NCI-H2196 (cell line): ENCODE results near the gene LY86.
"Not testable (repeated sequence)": the region's sequence is repeated elsewhere in the genome, so short reads cannot be mapped to it uniquely, and the experiment has no call there.

Experiments used
- DNase-seq: peaks from one replicate; lab custom pipeline; 2025; ENCODE audit not compliant: unreplicated experiment; lab: John Stamatoyannopoulos, UW

LY86 gene

GRCh38 chr6:6595025-6595424 is 6.5 kb downstream of the LY86 start:
- no peak for DNase-seq

- DNase-seq, result no peak
Observed at GRCh38 chr6:6595952-6596351, 7.4 kb downstream of the LY86 start.

- no peak for DNase-seq
Observed at GRCh38 chr6:6596529-6597328, 8.2 kb downstream of the LY86 start.

DNA sequence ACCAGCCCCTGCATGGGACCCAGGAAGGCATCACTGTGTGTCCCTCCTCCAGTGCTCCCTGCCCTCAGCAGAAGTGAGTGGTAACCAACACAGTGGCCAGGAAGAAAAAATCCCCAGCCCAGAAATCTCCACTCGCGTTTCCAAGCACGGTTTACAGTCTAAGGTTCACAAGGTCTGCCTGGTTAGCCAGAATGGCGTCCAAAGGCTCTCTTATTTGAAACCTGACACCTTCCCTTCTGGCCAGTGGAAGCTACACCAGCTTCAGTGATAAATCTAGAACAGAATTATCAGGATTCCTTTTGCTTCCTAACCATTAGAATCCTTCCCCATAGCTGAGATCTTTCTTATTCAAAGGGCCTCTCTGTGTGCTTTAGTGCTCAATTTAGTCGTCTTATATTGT is 9.2 kb downstream of the LY86 start:
- DNase-seq, result no peak

DNA sequence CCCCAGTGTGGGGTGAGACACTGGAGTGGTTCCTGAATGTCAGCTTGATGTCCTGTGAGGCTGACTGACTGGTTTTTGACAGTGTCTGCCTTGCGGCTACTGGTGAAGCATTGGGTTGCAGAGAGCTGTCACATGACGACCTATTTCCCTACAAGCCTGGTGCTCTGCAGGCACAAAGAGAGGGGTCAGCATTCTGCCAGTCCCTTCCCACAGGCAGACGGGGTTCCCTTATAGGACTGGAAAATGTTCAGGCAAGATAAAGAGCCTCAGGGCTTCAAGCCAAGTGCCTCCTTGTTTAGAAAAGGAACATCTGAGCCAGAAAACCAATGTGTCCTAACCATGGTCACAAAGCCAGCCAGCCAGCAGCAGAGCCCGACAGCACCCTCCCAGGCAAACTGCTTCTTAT is 11.0 kb downstream of the LY86 start:
- no peak for DNase-seq

DNA sequence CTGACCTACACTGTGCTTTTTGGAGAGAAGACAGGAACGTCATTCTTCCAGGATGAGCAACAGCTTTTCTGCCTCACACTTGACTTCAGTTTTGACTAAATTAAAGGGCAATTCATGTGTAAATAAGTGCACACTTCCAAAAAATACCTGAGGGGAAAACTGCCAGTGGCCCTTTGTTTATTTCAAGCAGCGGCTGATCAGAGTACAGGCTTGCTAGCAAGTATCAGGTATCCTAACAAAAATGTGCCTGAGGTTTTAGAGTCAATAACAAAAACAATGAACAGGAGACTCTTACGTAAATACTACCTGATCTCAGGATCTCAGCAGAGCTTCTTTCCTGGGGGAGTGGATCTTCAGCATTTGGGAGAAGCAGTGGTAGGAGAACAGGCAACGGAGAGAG is 12.4 kb downstream of the LY86 start:
- DNase-seq, result peak; percentile 35

GRCh38 chr6:6602262-6602661 is 13.7 kb downstream of the LY86 start:
- DNase-seq, result no peak

- no peak for DNase-seq
Observed at GRCh38 chr6:6603317-6603716, 14.8 kb downstream of the LY86 start.

- no peak for DNase-seq
Observed at GRCh38 chr6:6604015-6604414, 15.5 kb downstream of the LY86 start.

- DNase-seq, result no peak
Observed at GRCh38 chr6:6604566-6604965, 16.0 kb downstream of the LY86 start.

- no peak for DNase-seq
Observed at GRCh38 chr6:6605873-6606272, 17.4 kb downstream of the LY86 start.

DNA sequence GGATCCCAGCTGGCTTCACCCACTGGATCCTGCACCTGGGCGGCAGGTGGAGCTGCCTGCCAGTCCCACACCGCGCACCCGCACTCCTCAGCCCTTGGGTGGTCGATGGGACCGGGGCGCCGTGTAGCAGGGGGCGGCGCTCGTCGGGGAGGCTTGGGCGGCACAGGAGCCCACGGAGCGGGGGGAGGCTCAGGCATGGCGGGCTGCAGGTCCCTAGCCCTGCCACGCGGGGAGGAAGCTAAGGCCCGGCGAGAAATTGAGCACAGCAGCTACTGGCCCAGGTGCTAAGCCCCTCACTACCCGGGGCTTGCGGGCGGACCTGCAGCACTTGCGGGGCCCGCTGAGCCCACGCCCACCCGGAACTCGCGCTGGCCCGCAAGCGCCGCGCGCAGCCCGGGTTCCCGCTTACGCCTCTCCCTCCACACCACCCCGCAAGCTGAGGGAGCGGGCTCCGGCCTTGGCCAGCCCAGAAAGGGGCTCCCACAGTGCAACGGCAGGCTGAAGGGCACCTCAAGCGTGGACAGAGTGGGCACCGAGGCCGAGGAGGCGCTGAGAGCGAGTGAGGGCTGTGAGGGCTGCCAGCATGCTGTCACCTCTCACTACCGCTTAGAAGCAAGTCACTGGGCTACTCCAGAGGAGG is 18.0 kb downstream of the LY86 start:
- not testable (repeated sequence) for DNase-seq

DNA sequence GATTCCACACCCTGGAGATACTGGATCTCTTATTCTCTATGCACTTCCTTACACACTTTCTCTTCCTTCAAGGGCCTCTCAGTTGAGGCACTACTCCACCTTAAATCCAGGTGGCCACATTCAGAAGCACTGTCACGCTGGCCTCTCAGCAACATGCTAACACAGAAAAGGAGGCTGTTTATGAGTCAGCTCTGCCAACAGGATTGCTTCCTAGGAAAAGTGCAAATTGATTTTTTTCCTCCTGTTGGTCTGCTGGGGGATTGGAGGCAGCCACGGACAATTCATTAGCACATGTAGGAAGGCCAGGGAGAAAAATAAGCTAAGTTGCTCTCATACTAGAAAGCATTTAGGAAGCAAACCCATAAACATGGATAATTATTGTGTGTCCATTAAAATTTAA is 20.9 kb downstream of the LY86 start:
- DNase-seq, result no peak

GRCh38 chr6:6610031-6610591 is 21.6 kb downstream of the LY86 start:
- no peak for DNase-seq

GRCh38 chr6:6611486-6611885 is 23.0 kb downstream of the LY86 start:
- DNase-seq, result no peak

DNA sequence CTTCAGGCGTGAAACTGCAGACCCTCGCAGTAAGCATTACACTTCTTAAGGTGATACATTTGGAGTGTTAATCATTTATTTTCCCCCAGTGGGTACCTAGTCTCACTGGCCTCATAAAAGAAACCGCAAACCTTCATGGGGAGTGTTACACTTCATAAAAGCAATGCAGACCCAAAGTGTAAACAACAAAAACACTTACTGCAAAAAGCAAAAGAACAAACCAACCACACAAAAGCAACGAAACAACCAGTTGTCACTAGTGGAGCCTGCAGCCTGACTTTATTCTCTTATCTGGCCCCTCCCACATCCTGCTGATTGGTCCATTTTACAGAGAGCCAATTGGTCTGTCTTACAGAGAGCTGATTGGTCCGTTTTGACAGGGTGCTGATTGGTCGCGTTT is 23.8 kb downstream of the LY86 start:
- no peak for DNase-seq

DNA sequence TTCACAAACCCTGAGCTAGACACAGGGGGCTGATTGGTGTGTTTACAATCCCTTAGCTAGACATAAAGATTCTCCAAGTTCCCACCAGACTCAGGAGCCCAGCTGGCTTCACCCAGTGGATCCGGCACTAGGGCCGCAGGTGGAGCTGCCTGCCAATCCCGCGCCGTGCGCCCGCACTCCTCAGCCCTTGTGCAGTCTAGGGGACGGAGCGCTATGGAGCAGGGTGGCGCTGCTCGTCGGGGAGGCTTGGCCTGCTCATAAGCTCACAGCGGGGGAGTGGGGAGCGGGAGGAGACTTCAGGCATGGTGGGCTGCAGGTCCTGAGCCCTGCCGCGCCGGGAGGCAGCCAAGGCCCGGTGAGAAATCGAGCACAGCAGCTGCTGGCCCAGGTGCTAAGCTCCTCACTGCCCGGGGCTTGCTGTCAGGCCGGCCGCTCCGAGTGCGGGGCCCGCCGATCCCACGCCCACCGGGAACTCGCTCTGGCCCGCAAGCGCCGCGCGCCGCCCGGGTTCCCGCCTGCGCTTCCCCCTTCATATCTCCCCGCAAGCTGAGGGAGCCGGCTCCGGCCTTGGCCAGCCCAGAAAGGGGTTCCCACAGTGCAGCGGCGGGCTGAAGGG is 24.7 kb downstream of the LY86 start:
- not testable (repeated sequence) for DNase-seq

GRCh38 chr6:6614096-6614982 is 25.8 kb downstream of the LY86 start:
- DNase-seq, result no peak

DNA sequence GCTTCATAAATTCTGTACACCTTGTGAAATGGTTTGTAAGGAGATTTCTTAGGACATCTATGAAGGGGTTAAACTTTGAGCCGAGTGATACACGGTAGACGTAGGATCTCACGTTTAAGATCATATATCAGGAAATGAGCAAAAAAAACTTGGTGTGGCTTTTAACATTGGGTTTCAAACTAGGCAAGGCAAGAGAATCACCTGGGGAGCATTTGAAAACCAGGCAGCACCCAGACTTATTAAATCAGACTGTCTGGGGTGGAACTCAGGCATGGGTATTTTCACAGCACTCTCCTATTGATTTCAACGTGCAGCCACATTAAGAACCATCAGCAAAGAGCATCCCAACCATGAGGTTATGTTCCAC is 26.4 kb downstream of the LY86 start:
- no peak for DNase-seq

DNA sequence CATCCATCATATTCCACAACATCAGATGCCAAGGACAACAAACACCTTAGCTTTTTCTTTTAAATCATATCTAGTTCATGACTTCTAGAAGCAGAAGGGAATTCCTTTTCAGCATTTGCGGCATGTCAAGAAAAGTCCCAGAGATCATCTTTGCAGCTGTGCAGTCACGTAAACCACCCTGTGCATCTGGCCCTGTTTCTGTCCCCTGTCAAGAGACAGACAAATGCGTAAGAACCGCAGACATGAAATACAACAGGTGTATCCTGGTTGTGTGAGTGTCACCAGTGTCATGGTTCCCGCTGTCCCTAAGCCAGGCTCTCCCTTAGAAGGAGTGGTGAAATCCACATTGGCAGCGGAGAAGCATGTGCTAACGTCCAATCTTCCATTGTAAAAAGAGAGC is 28.1 kb downstream of the LY86 start:
- no peak for DNase-seq
